HG03039 (cell line): Measurements from ENCODE around the gene SMAD7.
A peak's percentile ranks its signal among the peaks of the same experiment; 100 is the strongest.

Source experiments
- ATAC-seq: cut with Tn5 transposase; IDR thresholded peaks from one replicate; pipeline ENCODE4 v1.9.1; 2021; ENCODE audit warnings: mild to moderate bottlenecking, moderate library complexity; ENCODE audit not compliant: unreplicated experiment

SMAD7 gene

DNA sequence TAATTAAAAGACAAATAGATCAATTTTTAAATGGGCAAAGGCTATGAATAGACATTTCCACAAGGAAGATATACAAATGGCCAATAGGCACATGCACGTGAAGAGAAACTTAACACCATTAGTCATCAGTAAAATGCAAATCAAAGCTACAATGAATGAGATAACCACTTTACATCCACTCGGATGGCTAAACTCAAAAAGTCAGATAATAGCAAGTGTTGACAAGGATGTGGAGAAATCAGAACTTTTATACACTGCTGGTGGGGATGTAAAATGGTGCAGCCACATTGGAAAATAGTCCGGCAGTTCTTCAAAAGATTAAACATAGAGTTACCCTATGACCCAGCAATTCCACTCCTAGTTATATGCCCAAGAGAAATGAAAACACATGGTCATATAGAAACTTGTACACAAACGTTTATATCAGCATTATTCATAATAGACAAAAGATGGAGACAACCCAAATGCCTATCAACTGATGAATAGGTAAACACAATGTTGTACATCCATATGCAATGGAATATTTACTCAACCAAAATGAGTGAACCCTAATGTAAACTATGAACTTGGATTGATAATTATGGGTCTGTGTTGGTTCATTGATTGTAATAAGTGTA is 51.1 kb downstream of the SMAD7 start:
- ATAC-seq, result no peak

GRCh38 chr18:48898521-48898920 is 52.2 kb downstream of the SMAD7 start:
- ATAC-seq, result no peak

- no peak for ATAC-seq
Observed at GRCh38 chr18:48897531-48897930, 53.2 kb downstream of the SMAD7 start.

DNA sequence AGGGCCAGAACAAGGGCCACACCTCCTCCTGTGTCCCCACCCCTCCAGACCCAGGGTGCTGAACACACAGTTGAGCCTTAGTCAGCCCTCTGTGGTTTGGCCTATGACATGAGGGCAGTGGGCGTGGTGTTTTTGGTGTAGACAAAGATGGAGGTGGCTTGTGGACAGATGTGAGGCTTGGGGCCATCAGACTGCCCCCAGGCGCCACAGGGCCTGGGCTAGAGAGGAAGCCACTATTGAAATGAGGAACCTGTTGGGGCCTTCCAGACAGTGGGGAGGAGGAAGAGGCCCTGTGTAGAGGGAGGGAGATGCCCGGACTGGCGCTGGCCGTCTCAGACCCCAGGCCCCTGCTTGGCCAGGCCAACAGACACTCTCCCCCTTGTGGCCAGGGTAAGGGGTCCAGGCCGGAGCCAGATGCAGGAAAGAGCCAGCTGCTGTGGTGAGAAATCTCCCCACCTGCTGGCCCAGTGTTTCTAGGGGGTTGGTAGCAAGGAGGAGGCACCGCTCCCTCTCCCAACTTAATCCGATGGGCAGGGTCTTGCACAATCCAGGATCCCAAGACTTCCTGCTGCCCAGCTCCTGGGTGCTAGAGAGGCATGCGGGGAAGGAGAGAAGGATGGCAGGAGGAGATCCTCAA is 53.8 kb downstream of the SMAD7 start:
- peak; percentile 72 for ATAC-seq

GRCh38 chr18:48896326-48896874 is 54.4 kb downstream of the SMAD7 start:
- no peak for ATAC-seq

- ATAC-seq, result no peak
Observed at GRCh38 chr18:48894799-48895346, 55.9 kb downstream of the SMAD7 start.

DNA sequence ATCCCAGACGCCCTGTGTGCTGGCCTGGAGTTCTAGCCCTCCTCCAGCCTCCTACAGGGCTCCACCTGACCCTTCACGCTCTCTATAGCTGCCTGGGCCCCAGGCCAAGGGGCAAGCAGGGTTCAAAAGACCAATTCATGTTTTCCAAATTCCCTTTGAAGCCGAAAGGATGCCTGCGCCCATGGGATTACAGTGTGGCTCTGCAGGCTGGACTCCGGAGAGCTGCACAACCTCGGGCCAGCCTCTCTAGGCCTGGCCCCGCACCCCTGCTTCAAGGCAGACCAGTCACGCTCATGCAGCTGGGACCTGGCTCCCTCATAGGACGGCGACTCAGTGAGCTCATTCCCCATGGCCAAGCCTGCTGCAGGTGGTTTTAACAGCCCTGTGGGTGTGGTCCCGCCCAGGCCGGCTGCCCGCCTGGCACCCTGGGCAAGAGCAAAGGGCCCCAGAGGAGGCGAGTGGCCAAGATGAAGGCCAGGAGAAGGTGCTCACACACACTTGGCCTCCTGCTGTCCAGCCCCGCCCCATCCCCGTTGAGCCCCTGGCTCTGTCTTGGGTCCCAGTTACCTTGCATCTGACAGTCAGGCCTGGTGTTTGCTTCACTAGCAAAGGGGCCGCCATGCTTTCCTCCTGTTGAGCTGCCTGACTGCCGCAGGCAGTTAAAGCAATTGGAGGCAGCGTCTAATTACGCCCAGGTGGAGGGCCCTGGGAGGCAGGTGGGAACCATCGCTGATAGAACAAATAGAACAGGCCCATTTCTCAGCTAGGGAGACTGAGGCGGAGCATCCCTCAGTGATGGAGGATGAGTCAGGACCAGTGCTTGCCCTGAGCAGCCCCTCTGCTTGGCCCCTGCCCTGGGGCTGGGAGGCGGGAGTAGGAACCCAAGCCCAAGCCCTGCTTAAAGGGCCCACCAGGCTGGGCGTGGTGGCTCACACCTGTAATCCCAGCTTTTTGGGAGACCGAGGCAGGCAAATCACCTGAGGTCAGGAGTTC is 56.9 kb downstream of the SMAD7 start:
- no peak for ATAC-seq

- ATAC-seq, result no peak
Observed at GRCh38 chr18:48893061-48893607, 57.6 kb downstream of the SMAD7 start.

GRCh38 chr18:48892146-48892855 is 58.5 kb downstream of the SMAD7 start:
- no peak for ATAC-seq

GRCh38 chr18:48891721-48892120 is 59.0 kb downstream of the SMAD7 start:
- ATAC-seq, result no peak

DNA sequence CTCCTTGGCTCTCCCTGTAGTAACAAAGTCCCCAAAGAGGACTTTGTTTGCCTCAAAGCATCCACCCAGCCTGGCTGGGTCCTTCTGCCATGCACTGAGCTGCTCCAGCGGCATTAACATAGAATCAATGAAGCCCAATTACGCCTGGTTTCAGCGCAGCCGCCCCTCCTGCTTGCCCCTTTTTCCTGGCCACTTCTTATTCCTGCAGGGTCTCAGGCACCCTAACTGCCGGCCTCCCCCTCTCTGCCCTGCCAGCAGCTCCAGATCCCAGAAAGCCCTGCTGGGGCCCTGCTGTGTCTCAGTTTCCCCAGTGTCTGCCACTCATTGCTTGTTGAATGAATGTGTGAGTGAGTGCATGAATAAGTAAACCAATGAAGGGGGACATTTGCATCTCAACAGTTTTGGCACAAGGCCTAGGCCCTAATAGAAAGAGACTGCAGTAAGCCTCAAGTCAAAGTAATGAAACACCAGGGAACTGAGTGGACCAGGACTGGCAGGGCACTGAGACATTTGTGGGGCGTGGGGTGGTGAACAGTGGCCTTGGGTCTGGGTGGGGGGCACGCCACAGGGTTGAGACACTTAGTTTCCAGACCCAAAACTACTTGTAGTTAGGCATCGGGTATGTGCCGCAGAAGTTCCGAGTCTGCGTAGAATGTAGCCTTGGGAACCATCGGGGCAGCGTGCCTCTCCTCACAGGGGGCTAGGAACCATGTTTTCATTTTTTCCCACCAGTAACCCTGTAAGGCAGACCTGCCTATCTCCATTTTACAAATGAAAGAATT is 60.6 kb downstream of the SMAD7 start:
- no peak for ATAC-seq

DNA sequence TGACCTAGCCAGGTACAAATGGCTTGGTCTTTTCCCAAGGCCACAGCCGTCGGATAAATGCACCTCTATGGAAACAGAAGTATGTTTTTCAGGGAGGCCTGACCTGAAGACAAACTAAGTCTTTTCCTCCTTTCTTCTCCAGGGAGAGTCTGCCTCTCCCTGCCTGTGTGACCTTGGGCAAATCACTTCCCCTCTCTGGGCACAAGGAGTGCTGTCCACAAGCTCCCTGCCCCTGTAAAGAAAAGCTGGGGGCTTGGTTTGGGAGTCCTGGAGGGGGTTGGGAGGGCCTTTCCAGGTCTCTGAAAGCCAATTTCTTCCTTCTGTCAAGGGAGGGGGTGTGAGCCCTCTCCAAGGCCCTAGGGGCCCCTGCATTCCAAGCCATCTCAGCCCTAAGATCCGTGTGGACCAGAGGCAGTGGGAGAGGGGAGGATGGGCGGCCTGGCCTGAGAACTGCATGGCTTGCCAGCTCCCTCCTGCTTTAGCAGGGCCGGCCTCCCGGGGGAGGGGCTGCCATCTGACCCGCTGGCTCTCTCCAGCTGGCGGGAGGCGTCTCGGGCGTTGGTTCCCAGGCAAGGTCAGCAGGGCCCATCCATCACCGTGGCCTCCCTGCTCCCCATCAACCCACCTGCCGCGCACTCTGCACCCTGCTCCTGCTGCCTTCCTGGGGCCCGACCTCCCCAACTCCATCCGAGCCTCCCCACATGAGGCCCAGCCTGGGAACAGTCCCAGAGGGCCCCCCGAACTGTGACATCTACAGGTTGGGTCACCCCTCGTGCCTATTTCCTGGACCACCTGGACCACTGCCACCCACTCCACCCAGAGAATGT is 61.4 kb downstream of the SMAD7 start:
- ATAC-seq, result no peak

GRCh38 chr18:48888773-48889080 is 62.0 kb downstream of the SMAD7 start:
- ATAC-seq, result no peak

DNA sequence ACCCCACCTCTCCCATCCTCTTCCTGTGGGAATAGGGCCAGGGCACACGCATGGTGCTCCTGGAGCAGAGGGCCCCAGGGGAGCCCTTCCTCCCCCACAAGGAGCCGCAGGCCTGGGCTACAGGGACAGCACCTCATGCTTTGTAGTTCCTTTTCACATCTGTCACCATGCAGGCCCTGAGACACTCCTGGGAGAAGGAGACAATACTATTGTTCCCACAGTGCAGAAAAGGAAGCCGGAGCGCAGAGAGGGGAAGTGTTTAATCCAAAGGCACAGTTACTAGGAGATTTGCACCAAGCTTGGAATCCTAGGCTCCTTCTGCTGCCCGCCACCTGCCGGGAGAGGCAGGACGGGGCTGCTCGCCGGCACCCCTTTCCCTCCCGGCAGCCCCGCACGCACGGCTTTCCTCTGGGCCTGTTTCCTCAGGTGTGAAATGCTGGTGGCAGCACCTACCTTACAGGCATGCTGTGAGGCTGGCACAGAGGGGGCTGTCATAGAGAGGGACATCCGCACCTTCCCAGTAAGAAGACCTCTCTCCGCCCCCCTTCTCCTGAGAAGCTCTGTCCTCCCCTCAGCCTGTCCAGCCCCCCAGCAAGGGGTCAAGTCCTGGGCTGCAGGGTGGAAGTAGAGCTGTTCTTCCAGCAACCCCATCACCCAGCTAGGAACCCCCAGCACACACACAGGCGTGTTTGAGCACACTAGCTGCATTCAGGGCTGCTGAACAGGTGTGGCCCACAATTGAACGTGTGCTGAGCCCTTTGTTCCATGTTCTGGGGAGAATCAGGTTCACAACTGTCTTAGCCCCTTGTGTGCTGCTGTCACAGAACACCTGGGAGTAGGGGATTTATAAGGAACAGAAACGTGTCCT is 62.6 kb downstream of the SMAD7 start:
- ATAC-seq, result no peak

DNA sequence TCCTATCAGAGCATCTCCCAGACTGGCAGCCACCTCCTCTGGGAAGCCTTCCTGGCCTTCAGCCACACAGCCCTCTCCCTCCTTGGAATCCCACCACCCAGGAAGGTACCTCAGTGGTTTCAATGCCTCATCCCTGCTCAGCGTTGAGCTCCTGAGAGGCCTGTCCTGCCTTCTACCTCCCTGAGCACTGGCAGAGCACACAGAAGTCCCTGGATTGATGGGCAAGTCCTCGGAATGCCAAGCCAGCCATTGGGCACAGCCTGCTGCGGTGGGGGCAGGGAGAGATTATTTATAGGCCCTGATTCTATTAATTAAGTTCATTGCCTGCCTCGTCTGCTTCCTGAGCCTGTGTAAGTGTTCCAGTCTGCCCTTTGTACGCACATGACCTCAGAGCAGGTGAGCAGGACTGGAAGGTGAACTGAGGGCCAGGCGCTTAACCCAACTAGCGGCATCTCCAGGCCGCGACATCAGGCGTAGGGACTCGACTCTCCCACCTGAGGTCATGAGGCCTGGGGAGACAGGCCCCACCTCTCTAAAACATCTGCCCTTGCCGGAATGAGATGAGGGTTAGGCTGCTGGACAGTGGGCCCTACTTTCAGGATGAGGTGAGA is 63.4 kb downstream of the SMAD7 start:
- ATAC-seq, result no peak

GRCh38 chr18:48886520-48887293 is 64.1 kb downstream of the SMAD7 start:
- no peak for ATAC-seq
